HS-5 (cell line): ENCODE data around the gene KCNIP4.

Experiments used
- DNase-seq: peaks from one replicate; pipeline ENCODE4 v3.0.0-alpha.2; 2012; ENCODE audit warnings: low read depth

Gene KCNIP4

DNA sequence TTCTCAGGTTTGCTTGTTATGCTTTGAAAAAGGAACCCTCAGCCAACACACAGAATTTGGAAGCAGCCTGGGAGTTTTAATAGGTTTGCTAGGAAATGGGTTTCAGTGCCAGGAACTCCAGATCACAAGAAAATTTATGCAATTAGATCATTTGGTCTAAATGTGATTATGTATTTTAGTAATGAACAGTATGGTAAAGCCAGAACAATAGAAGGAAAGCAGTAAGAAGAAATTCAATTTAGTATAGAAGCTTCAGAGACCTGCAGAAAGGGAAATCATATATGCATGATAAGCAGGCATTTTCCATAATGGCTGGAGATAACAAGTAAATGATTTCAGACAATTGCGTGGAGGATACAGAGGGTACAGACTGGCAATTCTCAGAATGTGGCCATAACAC is 184.7 kb downstream of the KCNIP4 start:
- DNase-seq = no peak

DNA sequence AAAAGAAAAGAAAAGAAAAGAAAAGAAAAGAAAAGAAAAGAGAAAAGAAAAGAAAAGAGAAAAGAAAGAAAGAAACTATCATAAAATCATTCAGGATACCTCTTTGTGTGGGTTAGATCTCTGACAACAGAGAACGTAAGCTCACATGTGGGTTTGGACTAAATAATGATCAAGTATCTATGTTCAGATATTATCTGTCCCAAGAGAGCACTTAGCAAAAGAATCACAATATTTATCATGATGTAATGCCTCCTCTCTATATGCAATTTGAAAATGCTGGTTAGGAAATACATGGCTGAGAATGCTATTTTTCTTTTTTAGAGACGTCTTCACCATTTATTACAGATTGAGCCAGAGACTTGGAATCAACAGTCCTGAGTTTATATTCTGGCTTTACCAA is 191.3 kb downstream of the KCNIP4 start:
- DNase-seq = no peak

DNA sequence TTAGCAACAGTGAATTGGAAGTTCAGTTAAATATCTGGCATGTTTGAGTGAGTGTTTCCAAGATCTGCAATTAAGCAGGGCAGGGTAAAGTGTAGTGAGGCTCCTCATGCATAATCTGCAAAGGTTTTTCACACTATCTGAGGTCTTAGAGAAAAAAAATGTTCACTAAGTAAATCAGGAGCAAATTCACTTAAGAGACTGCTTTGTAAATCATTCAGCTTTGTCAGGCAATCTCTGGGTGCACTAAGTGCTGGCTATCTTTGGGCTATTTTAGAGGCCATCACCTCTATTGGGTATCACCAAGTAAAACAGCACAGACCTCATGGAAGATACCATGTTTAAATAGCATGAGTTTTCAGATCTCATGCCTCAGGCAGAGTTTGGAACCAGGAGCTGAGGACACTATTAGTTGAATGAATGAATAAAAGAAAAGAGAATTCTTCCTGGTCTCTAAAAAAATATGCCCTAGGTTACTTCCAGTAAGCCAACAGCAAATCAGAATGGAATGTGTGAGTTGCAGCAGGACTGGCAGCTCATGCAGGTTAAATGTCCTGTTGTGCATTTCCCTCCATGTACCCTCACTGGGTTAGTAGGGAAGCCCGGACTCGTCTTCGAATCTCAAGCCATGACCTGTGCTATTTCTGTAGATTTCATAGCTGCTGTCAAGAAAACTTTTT is 195.3 kb downstream of the KCNIP4 start:
- no peak for DNase-seq

DNA sequence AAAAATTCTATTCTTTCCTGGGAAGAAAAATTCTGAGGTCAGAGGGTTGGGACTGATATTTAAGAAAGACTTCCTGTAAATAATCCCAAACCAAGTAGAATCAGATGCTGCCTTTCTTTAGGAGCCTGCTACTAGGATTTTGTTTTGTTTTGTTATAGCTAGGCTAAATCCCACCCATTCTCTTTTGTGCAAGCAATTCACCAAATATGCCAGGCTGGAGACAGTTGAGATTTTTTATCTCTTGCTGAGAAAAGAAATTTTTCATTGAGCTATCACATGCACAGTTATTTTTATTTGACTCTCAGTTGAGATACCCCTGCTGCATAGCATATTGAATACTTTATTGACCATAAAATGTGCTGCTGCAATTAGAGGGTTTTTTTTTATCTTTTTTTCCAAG is 196.0 kb downstream of the KCNIP4 start:
- no peak for DNase-seq

DNA sequence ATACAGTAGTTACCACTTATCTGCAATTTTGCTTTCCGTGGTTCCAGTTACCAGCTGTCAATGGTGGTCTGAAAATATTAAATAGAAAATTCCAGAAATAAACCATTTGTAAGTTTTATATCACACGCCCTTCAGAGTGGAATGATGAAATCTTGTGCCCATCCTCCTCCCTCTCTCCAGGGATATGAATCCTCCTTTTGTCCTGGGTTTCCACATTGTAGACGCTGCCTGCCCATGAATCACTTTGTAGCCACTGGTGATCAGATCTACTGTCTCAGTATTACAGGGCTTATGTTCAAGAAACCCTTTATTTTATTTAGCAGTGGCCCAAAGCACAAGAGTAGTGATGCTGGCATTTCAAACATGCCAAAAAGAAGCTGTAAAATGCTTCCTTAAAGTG is 198.6 kb downstream of the KCNIP4 start:
- DNase-seq = no peak

DNA sequence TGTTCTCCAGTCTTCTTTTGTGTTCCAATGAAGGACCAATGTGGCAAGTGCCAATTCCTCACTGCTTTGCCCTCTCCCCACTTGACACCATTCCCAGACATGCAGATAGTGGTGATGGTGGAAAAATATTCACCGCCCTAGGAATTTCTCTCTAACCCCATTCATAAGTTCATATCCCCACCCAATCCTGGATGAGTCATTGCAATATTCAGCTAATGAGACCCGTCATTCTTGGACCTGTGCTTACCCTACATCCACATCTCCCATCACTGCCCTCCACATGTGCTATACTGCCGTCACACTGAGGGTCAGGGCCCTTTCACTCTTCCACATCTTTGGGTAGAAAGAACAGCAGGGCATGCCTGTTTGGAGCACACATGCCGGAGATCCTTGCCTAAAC is 199.2 kb downstream of the KCNIP4 start:
- no peak for DNase-seq

DNA sequence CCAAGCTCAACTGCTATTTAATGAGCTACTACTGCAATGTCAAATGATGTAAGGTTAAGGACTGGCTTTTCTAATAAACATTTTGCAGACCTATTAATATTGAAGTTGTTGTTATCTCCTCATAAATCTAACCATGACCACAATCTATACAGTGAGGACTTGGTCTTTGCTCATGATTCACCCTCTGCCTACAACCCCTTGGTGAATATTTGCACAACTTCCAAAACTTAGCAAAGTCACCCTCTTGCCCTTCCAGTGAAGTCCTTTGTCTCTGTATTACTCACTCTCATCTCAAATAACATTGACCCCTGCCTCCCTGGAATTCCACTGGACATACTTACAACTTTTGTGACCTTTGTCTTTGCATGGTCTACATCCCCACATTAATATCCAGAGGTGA is 204.5 kb downstream of the KCNIP4 start:
- DNase-seq = no peak

DNA sequence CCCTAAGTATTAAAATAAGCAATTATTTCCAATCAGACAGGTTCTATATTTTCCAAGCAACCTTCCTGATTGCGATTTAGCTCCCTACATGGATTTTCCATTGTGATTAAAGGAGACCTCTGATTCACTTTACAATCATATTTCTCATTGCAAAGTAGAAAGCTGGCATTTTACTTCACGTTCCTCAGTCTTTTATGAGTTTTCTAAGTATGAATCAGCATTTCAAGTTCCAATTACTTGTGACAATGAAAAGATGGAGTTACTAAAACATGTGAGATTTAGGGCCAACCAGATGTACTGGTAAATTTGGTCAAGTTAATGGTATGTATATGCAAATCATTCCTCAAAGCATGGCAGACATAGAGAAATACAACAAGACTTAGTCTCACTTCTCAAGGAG is 206.2 kb downstream of the KCNIP4 start:
- peak; percentile 40 for DNase-seq

DNA sequence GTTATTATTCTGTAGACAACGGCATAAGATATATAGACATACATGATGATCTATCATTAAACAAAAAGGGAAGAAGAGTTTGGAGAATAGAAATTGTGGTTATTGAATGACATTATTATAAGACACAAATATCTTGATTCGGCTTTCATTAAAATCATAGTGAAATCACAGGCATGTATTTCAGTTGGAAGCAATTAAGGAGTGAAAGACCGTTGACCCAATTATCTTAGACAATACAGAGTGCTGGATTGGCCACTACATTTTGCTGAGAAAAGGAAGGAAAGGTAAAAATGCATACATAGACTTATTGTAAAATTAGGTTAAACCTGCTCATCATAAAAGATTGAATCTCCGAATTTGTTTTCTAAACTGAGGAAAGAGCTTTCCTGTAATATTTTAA is 209.8 kb downstream of the KCNIP4 start:
- DNase-seq = no peak

DNA sequence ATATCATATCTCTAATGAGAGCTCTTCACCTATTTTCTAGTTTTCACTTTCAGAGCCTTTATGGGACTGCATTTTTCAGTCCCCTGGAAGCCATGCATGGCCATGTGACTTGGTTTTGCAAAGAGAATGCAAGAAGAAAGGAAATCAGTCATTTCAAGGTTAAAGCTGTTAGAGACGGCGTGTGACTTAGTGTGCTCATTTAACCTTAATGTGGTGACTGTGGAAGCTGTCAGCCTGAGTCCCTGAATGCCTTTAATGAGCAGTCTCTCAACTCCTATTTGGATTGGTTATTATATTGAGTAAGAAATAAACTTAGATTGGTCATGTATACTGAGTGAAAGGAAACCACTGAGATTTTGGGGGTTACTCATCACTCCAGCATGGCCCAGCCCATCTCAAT is 212.7 kb downstream of the KCNIP4 start:
- DNase-seq = no peak

DNA sequence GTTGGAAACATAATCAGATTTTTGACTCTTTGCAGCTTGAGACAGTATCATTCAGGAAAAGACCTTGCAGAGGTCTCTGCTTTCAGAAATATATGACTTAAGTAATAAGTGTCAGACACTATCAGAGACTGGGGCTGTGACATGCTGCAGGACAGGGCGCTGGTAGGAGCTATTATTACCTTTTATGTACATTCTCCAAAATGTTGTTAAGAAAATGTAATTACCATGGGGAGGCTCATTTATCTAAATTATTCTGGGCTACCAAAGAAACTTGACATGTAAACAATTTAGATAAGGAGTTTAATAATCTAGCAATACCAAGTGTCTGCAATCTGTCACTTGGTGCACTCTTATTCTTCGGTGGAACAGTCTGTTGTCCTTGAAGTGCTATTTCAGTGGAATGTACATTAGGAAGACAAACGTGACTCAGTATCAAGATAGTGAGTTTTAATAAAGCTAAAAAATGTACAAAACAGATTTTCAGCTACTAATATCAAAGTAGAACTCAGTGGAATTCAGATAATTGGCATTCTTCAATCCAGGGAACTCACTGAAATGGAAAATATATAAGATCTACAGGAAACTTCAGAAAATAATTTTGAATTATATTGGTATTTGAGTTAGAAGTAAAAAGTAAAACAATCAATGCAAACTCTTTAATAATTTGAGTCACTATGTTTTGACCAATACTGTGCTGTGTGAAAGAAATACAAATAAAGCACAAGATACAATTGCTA is 214.5 kb downstream of the KCNIP4 start:
- DNase-seq = no peak

DNA sequence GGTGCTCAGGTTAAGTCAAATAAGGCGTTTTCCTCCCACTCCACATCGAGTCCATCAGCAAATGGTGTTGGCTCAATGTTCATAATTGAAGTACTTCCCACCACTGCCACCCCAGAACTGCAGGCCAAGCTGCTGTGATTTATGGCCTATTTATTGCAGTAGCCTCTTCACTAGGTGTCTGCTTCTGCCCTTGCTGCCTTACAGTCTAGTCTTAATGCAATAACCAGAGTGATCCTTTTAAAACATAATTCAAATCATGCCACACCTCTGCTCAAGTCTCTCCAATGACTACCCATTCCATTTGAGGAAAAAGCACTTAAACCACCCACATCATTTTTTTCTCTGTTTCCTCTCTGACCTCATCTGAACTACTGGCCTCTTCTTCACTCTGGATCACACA is 220.3 kb downstream of the KCNIP4 start:
- no peak for DNase-seq

DNA sequence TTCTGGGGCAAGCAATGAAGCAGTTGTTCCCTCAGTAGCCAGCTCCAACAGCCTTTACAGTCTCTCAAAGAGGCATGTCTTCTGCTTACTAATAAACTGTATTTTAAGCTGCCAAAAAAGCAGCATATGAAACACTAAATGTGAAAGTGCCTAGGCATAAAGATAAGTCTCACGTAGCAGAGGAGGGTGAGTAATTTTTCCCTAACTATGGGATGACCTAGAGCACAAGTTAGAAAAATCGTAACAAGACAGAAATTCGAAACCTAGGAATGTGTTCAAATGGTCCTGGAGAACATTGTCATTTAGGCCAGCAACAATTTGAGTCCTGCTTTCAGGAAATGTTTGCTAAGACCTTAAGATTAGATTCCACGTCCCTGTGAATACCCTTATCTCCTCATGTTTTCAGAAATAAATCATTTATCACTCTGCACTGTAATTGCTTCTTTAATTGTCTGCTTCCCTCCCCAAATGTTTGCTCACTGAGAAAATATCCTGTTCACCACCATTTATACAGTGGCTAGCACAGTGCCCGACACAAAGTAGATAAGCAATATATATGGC is 222.2 kb downstream of the KCNIP4 start:
- no peak for DNase-seq

DNA sequence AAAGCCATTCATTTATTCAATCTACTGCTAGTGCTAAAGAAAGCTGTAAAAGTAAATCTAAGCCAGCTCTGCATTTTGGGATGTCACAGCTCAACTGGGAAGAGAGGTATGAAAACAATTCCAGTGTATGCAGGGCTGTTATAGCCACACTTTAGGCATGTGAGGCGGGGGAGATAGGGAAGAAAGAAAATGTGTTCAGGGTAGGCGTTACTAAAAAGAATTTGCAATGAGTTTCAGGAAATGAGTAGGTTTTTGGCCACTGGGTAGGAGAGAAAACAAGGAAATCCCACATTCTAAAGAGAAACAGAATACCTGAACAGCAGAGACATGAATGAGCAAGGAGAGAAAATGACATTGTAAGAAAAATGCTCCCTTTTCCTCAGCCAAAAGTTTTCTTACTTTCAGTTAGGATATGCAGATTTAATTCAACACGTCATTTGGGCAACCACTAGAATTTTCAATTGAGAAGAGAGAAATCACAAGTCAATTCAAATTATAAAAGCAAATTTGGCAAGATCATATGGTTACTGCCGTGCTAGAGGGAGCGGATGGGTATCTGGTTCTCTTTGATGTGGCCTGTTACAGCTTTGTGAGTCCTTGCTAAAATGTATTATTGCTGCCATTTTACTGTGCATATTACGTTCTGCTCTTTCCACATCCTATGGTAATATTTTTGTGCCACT is 226.3 kb downstream of the KCNIP4 start:
- no peak for DNase-seq

DNA sequence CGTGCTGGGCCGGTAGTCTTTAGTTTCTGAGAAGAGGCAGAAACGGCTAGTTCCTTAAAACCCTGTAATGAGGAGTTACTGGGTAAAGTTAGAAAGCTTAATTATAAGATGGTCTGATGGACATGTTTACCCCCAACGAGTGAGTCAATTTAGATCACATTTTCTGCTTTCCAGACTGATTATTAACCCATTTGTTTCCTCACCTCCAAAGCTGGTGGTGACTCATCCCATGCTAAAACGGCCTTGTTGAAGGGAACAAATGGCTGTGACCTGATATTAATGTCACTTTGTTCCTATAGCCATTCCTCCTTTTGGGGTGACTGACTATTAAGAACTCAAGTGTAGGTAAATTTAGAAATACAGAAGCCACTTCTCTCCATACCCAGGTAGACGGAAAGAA is 232.0 kb downstream of the KCNIP4 start:
- DNase-seq = no peak

DNA sequence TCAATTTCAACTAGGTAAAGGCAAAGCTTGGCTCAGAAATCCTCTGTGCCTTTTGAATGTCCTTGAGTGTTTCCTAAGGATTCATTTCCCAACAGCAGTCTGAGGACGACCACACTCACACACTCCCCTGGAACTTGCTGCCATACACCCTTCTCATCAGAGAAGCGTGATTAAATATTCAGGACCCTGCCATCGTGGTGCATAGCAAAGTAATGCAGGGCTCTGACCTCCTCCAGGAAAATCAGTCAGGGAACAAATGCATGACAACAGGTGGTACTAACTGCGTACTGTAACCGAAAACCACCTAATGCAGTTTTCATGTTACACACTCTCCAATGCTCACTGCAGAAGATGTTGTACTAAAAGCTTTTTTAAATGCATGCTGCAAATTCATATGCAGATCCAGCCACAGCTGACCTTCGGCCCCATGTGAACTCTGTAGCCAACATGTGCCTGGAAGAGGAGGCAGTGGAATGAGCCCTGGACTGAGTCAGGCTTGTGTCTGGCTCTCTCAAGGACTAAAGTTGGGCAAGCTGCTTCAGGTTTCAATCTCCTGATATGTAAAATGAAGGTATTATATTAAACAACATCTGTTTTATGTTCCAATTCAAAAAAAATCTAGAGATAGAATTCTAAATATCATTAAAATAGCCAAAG is 238.3 kb downstream of the KCNIP4 start:
- DNase-seq = no peak

DNA sequence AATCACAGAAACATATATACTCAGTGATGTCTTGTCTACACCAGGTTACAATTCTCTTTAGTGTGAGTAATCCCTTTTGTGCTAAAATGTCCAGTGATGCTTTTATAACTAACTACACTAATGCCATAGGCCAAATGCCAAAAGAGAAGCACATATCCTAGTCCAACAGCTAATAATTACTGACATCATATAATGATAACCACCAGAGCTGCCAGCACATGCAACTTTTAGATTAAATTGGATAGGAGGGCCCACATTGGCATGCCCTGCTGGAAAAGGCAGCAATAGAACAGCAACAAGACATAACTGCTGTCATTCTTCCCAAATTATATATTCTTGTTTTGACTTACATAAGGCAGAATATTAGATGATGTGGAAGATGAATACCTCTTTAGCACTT is 238.8 kb downstream of the KCNIP4 start:
- no peak for DNase-seq

DNA sequence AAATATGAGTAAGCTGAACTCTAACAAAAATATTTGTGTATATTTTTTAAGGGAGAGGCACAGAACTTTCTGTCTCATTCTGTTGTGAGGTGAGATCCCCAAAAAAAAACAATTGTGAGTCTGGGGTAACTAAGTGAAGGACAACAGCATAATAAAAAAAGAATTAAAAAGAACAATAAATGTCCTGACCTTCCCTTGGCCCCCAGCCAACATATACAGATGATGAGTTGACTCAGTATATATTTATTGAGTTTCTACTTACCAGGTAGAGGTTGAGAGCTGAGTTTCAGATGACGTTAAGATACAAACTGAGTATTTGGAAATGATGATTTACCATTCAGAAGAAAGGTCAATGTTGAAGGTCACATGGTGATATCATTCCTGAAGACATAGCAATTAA is 239.5 kb downstream of the KCNIP4 start:
- DNase-seq = no peak

DNA sequence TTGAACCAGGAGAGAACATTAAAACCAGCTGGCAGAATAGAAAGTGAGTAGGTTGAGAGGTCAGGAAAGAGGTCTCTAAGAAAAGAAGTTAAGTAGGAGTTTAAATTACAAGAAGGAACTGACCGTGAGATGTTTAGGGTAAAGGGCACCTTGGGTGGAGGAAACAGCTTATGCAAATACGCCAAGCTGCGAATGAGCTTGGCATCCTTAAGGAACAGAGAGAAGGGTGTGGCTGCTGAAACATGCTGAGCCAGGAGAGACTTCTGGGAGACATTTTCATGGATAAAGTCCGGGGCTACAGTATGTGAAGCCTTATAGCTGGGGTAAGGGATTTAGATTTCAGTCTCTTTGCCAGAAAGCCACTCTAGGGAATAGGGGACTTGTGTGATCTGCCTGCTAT is 249.1 kb downstream of the KCNIP4 start:
- DNase-seq = no peak

DNA sequence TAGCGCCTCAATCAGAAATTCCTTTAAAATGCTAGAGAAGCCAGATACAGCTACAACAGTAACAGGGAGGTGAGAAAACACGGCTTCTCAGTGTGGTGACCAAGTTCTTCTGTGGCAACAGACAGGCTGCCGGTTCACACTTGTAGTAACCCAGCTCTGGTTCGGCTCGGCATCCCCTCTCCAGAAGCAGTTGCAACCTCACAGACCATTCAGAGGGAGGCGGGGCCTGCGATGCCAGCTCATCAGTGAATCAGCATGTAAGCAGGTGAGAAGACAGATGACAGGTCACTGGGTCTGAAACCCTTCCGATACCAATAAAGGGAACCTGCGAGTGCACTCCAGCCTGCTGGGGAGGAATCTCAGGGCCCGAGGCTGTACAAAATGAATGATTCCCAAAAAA is 251.0 kb downstream of the KCNIP4 start:
- DNase-seq = no peak

DNA sequence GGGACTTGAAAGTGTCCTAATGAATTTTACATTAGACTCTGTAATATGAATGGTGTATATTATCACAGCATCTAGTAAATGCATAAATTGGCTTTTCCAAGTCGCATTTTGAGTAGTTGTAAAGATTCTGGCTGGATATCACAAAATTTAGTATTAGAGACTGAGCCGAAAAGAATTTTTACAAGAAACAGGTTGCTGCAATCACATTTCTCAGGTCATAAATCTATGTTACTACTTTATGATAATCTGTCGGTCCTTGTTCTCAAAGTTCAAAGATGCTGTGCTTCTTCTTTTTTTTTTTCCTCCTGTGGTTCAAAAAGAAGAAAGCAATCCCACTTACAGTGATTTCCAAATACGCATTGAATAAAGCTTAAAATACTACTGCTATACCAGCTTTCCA is 253.4 kb downstream of the KCNIP4 start:
- no peak for DNase-seq

DNA sequence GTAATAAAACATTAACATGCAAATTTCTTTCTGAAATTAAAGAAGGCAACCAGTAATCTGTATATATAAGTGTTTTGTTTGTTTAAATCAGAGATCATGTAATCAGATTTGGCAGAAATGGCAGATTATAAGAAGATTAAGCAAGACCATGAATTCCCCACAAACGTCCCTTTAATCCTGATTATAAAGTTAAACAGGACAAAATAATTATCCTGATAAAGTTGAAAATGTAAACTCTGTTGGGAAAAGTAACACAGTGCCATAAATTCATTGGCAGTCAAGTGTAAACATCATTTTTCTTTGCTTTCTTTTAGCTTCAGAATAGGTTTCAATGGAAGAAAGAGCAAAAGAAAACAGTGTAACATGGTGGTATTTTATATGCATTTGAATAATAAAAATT is 256.3 kb downstream of the KCNIP4 start:
- no peak for DNase-seq
